ENCODE results near the gene HIBADH. TPM values are rescaled to one million over a fixed set of nuclear protein-coding genes. Genes with fewer than 3 reads are reported as not detected.

The HIBADH gene
- total RNA-seq, 1 donor from 2014 or later, result 15.7 TPM

DNA sequence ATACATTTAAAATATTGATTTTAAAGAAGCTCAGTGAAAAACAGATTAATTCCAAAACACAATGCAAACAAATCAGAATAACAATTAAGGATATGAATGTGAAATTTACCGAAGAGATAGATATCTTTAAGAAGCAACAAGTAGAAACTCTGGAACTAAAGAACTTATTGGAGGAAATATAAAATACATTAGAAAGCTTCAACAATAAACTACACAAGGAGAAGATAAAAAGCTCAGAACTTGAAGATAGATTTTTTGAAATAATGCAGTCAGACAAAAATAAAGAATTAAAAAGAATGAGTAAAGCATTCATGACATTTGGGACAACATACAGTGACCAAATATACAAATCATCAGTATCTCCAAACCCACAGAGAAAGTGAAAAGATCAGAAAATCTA is 43.2 kb downstream of the HIBADH start:
- Mint-ChIP-seq H3K9me3 (peaks cover 24% of the 10 kb centered on the region), H3K4me3 (no peak overlapping the region), H3K36me3 (ENCODE audit: low read depth) (peaks cover 57% of the 10 kb centered on the region), H3K4me1 (no peaks in the 10 kb centered on the region), H3K27me3 (ENCODE audit: low read depth) (no peaks in the 10 kb centered on the region), H3K27ac (ENCODE audit: unreplicated experiment) (no peak overlapping the region)
- no peak for DNase-seq (ENCODE audit: low read depth, low spot score)
- TF ChIP-seq, protein P1, sequence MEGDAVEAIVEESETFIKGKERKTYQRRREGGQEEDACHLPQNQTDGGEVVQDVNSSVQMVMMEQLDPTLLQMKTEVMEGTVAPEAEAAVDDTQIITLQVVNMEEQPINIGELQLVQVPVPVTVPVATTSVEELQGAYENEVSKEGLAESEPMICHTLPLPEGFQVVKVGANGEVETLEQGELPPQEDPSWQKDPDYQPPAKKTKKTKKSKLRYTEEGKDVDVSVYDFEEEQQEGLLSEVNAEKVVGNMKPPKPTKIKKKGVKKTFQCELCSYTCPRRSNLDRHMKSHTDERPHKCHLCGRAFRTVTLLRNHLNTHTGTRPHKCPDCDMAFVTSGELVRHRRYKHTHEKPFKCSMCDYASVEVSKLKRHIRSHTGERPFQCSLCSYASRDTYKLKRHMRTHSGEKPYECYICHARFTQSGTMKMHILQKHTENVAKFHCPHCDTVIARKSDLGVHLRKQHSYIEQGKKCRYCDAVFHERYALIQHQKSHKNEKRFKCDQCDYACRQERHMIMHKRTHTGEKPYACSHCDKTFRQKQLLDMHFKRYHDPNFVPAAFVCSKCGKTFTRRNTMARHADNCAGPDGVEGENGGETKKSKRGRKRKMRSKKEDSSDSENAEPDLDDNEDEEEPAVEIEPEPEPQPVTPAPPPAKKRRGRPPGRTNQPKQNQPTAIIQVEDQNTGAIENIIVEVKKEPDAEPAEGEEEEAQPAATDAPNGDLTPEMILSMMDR (conservative IDR thresholded peaks at IDR 0.05), result no peak

DNA sequence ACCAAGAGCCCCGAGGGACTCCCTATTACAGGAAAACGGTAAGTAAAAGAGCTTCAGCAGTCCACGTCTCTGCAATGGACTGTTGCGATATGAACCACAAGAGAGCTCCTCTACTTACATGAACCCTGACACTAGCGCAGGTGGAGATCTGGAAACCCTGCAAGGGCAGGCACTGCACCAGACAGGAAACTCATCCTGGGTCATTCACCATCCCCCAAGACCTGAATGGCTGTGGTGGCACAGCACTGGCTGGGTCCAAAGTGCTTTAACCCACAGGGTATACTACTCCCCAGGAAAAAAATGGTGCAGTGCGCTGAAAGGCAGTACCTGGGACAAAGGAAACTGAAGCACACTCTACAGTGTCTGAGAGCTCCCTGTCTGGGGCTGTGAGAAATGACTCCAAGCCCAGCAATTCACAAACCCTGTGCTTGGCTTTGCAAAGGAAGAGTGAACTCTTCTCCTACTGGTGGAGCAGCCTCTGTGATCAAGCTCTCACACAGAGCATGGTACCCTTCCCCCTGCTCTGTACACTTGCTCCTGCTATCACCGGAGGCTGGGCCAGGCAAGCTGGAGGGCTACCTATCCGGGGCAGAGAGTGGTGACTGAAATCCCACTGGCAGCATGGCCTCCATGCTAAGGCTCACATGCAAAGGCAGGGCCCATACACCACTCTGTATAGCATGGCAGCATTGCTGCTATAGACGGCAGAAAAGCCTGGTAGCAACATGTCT is 44.9 kb downstream of the HIBADH start:
- Mint-ChIP-seq H3K27me3 (ENCODE audit: low read depth) (no peaks in the 10 kb centered on the region), H3K4me1 (no peaks in the 10 kb centered on the region), H3K27ac (ENCODE audit: unreplicated experiment) (no peak overlapping the region), H3K9me3 (peaks cover 21% of the 10 kb centered on the region), H3K36me3 (ENCODE audit: low read depth) (peaks cover 49% of the 10 kb centered on the region), H3K4me3 (no peak overlapping the region)
- no peak for DNase-seq (ENCODE audit: low read depth, low spot score)
- TF ChIP-seq, protein P1 (conservative IDR thresholded peaks at IDR 0.05), result no peak

DNA sequence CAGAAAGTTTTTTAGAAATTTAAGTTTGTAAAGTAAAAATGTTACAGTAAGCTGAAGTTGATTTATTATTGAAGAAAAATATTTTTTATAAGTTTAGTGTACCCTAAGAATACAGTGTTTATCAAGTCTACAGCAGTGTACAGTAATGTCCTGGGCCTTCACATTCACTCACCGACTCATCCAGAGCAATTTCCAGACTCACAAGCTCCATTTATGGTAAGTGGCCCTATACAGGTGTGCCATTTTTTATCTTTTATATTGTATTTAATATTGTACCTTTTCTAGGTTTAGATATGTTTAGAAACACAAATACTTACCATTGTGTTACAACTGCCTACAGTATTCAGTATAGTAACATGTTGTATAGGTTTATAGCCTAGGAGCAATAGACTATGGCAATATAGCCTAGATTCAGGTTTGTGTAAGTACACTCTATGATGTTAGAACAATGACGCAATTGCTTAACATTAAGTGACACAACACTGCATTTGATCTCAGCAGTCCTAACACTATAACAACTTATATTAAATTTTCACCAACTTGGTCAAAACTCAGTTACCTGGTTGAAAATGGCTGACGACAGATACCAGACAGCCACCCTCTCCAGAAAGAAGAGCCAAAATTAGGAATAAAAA is 45.7 kb downstream of the HIBADH start:
- peaks cover 21% of the 10 kb centered on the region for H3K9me3 Mint-ChIP-seq
- DNase-seq (ENCODE audit: low read depth, low spot score), result no peak
- peaks cover 45% of the 10 kb centered on the region for H3K36me3 Mint-ChIP-seq (ENCODE audit: low read depth)
- no peaks in the 10 kb centered on the region for H3K27me3 Mint-ChIP-seq (ENCODE audit: low read depth)
- TF ChIP-seq, protein P1 (conservative IDR thresholded peaks at IDR 0.05), result no peak
- H3K4me3 Mint-ChIP-seq, result no peak overlapping the region
- no peak overlapping the region for H3K27ac Mint-ChIP-seq (ENCODE audit: unreplicated experiment)
- H3K4me1 Mint-ChIP-seq, result no peaks in the 10 kb centered on the region

DNA sequence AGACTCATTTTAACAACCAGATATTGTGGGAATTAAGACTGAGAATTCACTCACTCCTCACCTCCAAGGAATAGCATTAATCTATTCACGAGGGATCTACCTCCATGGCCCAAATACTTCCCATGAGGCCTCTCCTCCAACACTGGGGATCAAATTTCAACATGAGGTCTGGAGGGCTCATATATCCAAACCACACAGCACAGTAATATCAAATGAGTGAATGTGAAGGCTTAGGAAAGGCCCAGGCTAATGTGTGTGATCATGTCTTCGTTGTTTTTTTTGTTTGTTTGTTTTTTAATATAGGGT is 46.5 kb downstream of the HIBADH start:
- H3K4me1 Mint-ChIP-seq, result no peaks in the 10 kb centered on the region
- peaks cover 21% of the 10 kb centered on the region for H3K9me3 Mint-ChIP-seq
- no peak overlapping the region for H3K4me3 Mint-ChIP-seq
- H3K27me3 Mint-ChIP-seq (ENCODE audit: low read depth), result no peaks in the 10 kb centered on the region
- peaks cover 44% of the 10 kb centered on the region for H3K36me3 Mint-ChIP-seq (ENCODE audit: low read depth)
- H3K27ac Mint-ChIP-seq (ENCODE audit: unreplicated experiment), result no peak overlapping the region
- DNase-seq (ENCODE audit: low read depth, low spot score), result no peak
- TF ChIP-seq, protein P1 (conservative IDR thresholded peaks at IDR 0.05), result no peak

DNA sequence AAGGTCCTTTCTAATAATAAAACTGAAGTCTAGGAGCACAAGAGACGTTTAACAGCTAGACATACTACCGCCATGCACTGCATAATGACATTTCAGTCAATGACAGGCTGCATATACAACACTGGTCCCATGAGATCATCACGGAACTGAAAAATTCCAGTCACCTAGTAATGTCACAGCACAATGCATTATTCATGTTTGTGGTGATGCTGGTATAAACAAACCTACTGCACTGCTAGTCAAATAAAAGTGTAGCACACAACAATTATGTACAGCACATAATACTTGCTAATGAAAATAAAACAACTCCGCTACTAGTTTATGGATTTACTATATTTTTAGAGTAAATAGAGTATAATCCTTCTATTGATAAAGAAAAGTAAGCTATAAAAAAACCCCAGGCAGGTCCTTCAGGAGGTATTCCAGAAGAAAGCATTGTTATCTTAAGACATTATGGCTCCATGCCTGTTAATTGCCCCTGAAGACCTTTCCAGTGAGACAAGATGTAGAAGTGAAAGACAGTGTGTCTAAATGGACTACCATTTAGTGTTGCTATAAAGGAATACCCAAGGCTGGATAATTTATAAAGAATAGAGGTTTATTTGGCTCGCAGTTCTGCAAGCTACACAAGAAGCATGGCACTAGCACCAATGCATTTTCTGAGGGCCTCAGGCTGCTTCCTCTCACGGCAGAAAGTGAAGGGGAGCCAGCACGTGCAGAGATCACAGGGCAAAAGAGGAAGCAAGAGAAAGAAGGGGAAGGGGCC is 47.1 kb downstream of the HIBADH start:
- peaks cover 16% of the 10 kb centered on the region for H3K9me3 Mint-ChIP-seq
- no peak overlapping the region for H3K4me3 Mint-ChIP-seq
- no peaks in the 10 kb centered on the region for H3K27me3 Mint-ChIP-seq (ENCODE audit: low read depth)
- H3K4me1 Mint-ChIP-seq, result no peaks in the 10 kb centered on the region
- DNase-seq (ENCODE audit: low read depth, low spot score), result no peak
- H3K36me3 Mint-ChIP-seq (ENCODE audit: low read depth), result peaks cover 39% of the 10 kb centered on the region
- H3K27ac Mint-ChIP-seq (ENCODE audit: unreplicated experiment), result no peak overlapping the region
- TF ChIP-seq, protein P1 (conservative IDR thresholded peaks at IDR 0.05), result no peak

Measured in neural crest cell (in vitro differentiated cells).